GM12878 (cell line): Measurements from ENCODE around the gene FARS2. TPM values are rescaled to one million over a fixed set of nuclear protein-coding genes. Genes with fewer than 3 reads are reported as not detected.

ENCODE experiments used
- ATAC-seq: fragments of 200-7000 bp; cut with Tn5 transposase; 3 replicates; pipeline ENCODE4 v1.9.1; 2020; ENCODE audit warnings: mild to moderate bottlenecking, moderate library complexity
- BruUV-seq: library from RNA; stranded (reverse); fragments of 400-500 nt; replicated peaks from 2 replicates; lab custom pipeline; 2021; lab: Mats Ljungman, UMichigan
- CTCF ChIA-PET: fragments of 300-600 bp; sonication (Branson Sonifier 250); formaldehyde crosslinking; extraction: SDS; loops from one replicate; lab custom pipeline; 2021; ENCODE audit warnings: inconsistent platforms; lab: Yijun Ruan, JAX
- POLR2A ChIA-PET: fragments of 350-600 bp; formaldehyde crosslinking; extraction: SDS; loops from one replicate; lab custom pipeline; 2021; ENCODE audit warnings: inconsistent platforms; lab: Charles Lee
- RAD21 ChIA-PET: fragments of 300-600 bp; sonication (Branson Sonifier 250); formaldehyde crosslinking; loops from one replicate; lab custom pipeline; 2023; ENCODE audit warnings: antibody characterized with exemption; ENCODE audit not compliant: unreplicated experiment; lab: Charles Lee
- SMC1A ChIA-PET: fragments of 300-600 bp; sonication (Branson Sonifier 250); formaldehyde crosslinking; loops from one replicate; lab custom pipeline; 2023; ENCODE audit not compliant: unreplicated experiment, uncharacterized antibody; lab: Charles Lee
- DNase-seq: peaks from one replicate; pipeline ENCODE4 v3.0.0-alpha.2; 2011; ENCODE audit warnings: low read depth, low spot score
- FAIRE-seq: peaks from 3 replicates; lab custom pipeline; 2011; peaks lifted over from hg19 to GRCh38; lab: Jason Lieb, UNC
- H2AFZ ChIP-seq: 2 replicates; pipeline ENCODE4 v1.6.0; 2011; ENCODE audit warnings: low read depth, low read length, control low read depth; ENCODE audit not compliant: control insufficient read depth
- H3K27ac ChIP-seq: 2 replicates; pipeline ENCODE4 v1.5.1; 2011; ENCODE audit warnings: control low read depth; ENCODE audit not compliant: control insufficient read depth, insufficient read depth
- H3K27me3 ChIP-seq, 2 experiments: replicated peaks in 1 of 2; 2 replicates each; pipeline versions ENCODE4 v1.6.0 to v1.6.1; 2011; ENCODE audit warnings: low read length in 1 of 2; ENCODE audit not compliant: control insufficient read depth in 2 of 2, insufficient read depth in 2 of 2
- H3K36me3 ChIP-seq, 2 experiments: 2 replicates each; pipeline ENCODE4 v1.5.1; 2011; ENCODE audit warnings: low read length in 1 of 2; ENCODE audit not compliant: control insufficient read depth in 2 of 2, insufficient read depth in 2 of 2
- H3K4me1 ChIP-seq: 2 replicates; pipeline ENCODE4 v1.6.1; 2011; ENCODE audit warnings: mild to moderate bottlenecking, low read length, moderate library complexity, mixed read lengths; ENCODE audit not compliant: control insufficient read depth, insufficient read depth
- H3K4me2 ChIP-seq: 2 replicates; pipeline ENCODE4 v1.6.0; 2011; ENCODE audit warnings: control low read depth; ENCODE audit not compliant: control insufficient read depth, insufficient read depth
- H3K4me3 ChIP-seq: fragments of 200-600 bp; sonication (generic); 2 replicates; pipeline ENCODE4 v1.5.1; 2016
- H3K79me2 ChIP-seq: 2 replicates; pipeline ENCODE4 v1.6.0; 2011; ENCODE audit warnings: low read length; ENCODE audit not compliant: control insufficient read depth, insufficient read depth
- H3K9ac ChIP-seq: 2 replicates; pipeline ENCODE4 v1.8.0; 2011; ENCODE audit warnings: low read length, control low read depth, mixed read lengths; ENCODE audit not compliant: control insufficient read depth, insufficient read depth
- H3K9me3 ChIP-seq: replicated peaks from 3 replicates; pipeline ENCODE4 v1.5.1; 2011; ENCODE audit warnings: mild to moderate bottlenecking, low read length; ENCODE audit not compliant: control insufficient read depth, insufficient read depth
- H4K20me1 ChIP-seq: 2 replicates; pipeline ENCODE4 v1.6.0; 2011; ENCODE audit not compliant: control insufficient read depth, insufficient read depth
- BCL3 ChIP-seq: IDR thresholded peaks from 2 replicates; pipeline ENCODE4 v1.6.1; 2011; ENCODE audit warnings: borderline replicate concordance, low read depth, mild to moderate bottlenecking, moderate library complexity, low read length; ENCODE audit not compliant: insufficient read depth, poor library complexity, severe bottlenecking
- DPF2 ChIP-seq: fragments of 450-650 bp; IDR thresholded peaks from 2 replicates; pipeline ENCODE4 v1.6.1; 2017; ENCODE audit warnings: mild to moderate bottlenecking
- ESRRA ChIP-seq: IDR thresholded peaks from 2 replicates; pipeline ENCODE4 v1.6.1; 2012; ENCODE audit warnings: mild to moderate bottlenecking, low read length, improper control_type of control experiment
- MYB ChIP-seq: fragments of 150-350 bp; IDR thresholded peaks from 2 replicates; pipeline ENCODE4 v1.6.1; 2014; ENCODE audit warnings: mild to moderate bottlenecking, low read depth, low read length, borderline replicate concordance
- SREBF1 ChIP-seq: IDR thresholded peaks from 2 replicates; pipeline ENCODE4 v1.6.1; 2012; ENCODE audit warnings: mild to moderate bottlenecking, low read length
- SRF ChIP-seq, 2 experiments: IDR thresholded peaks; 2 replicates each; pipeline ENCODE4 v1.6.1; 2011; ENCODE audit warnings: low read depth in 2 of 2, low read length in 2 of 2, mild to moderate bottlenecking in 1 of 2, moderate library complexity in 1 of 2
- ZBTB11 ChIP-seq: fragments of 450-650 bp; formaldehyde crosslinking; IDR thresholded peaks from 2 replicates; pipeline ENCODE4 v1.5.0; 2022; ENCODE audit warnings: mild to moderate bottlenecking, missing genetic modification characterization
- WGBS: methylation state at CpG from one replicate; pipeline ENCODE4 v1.1.6; 2016; ENCODE audit warnings: low lambda C conversion rate; ENCODE audit not compliant: insufficient replicate concordance, insufficient coverage; ENCODE audit errors: missing lambda C conversion rate; 5-methylcytosine and 5-hydroxymethylcytosine counted together
- in situ Hi-C: fragments of 300-500 bp; cut with MboI; formaldehyde crosslinking; loops from 9 replicates; pipeline ENCODE4 v1.14.3; 2018; ENCODE audit warnings: mixed read lengths
- intact Hi-C: fragments of 100-400 bp; cut with micrococcal nuclease; formaldehyde crosslinking; loops from one replicate; pipeline ENCODE4 v1.14.2; 2022; ENCODE audit not compliant: unreplicated experiment
- polyA plus RNA-seq, 11 experiments: library from polyadenylated mRNA; depleted of rRNA in 4 of 11; unstranded in 6 of 11; stranded (reverse) in 5 of 11; fragments of >200 nt; fragmentation: Nextera tagmentation in 4 of 11; fragmentation: Illumina TruSeq in 1 of 11; extraction: Ambion mirVana in 4 of 11; extraction: Trizol in 1 of 11; gene quantifications; 1 replicate in 1 of 11; 2 replicates in 10 of 11; pipeline versions ENCODE4 v1.2.1 to v1.2.3, GENCODE V29; 2011 to 2016; ENCODE audit warnings: inconsistent platforms in 2 of 11, missing spikeins in 2 of 11, low read depth in 1 of 11
- total RNA-seq, 4 experiments: library from RNA; depleted of rRNA in 3 of 4; stranded (reverse); fragments of >200 nt in 3 of 4; fragmentation: Illumina TruSeq in 1 of 4; extraction: Trizol in 1 of 4; gene quantifications; 2 replicates each; pipeline versions ENCODE4 v1.2.1 to v1.2.3, GENCODE V29; 2013 to 2021

Gene FARS2
- total and polyA plus RNA-seq, 10 of the 15 experiments (the other 5 are each of a cell fraction or from before 2014, with no cell fraction given): 16.8 to 46.7 (median 25.6) TPM

- no peak for TF ChIP-seq BCL3
Measured at GRCh38 chr6:5514353-5514752, 253.0 kb downstream of the FARS2 start (continued).

- Histone ChIP-seq H3K4me3 (no peak overlapping the region), H3K27ac (no peak overlapping the region), H3K79me2 (peaks cover 1% of the 10 kb centered on the region; the same call in 1 of the 2 replicates), H3K4me1 (peaks cover 37% of the 10 kb centered on the region), H3K27me3 (no peaks in the 10 kb centered on the region), H3K9me3 (no peaks in the 10 kb centered on the region), H4K20me1 (no peaks in the 10 kb centered on the region), H3K9ac (no peak overlapping the region), H2AFZ (no peak overlapping the region), H3K36me3 (no peaks in the 10 kb centered on the region), H3K4me2 (no peak overlapping the region)
- 98% methylated on average over 4 of the region's 4 CpGs for WGBS
- RAD21 ChIA-PET: interaction anchor here (1.5 to 4.9 kb wide), 2 partner anchors 8 to 166 kb away, joined by 3 to 33 read pairs; no protein-coding TSS in a partner anchor
- no TSS peak for BruUV-seq
- POLR2A ChIA-PET: interaction anchor here (0.7 kb wide), 1 partner anchor 31 kb away, joined by 3 read pairs; no protein-coding TSS in a partner anchor
- FAIRE-seq (no peak), ATAC-seq (no peak), DNase-seq (no peak)
- CTCF ChIA-PET: interaction anchor here (1.6 kb wide), 1 partner anchor 20 kb away, joined by 3 read pairs; no protein-coding TSS in a partner anchor
- intact Hi-C loops (no loop called here), in situ Hi-C loops (no loop called here)
- SMC1A ChIA-PET: interaction anchor here (1.6 to 9.1 kb wide), 4 partner anchors 8 to 51 kb away, joined by 5 to 101 read pairs (median 8); no protein-coding TSS in a partner anchor
- no peak for TF ChIP-seq ESRRA
- TF ChIP-seq SREBF1: no peak
- TF ChIP-seq ZBTB11 (CRISPR knock-in tag): no peak
- no peak for TF ChIP-seq MYB
- TF ChIP-seq SRF (IDR thresholded peaks at IDR 0.05; ENCODE audit: low read depth in 2 of 2, low read length in 2 of 2): no peak
- TF ChIP-seq DPF2: no peak
Measured at GRCh38 chr6:5515200-5515599, 253.9 kb downstream of the FARS2 start.
